ENCODE data around the gene SNUPN. TPM values are rescaled to one million over a fixed set of nuclear protein-coding genes. Genes with fewer than 3 reads are reported as not detected.
A peak's percentile ranks its signal among the peaks of the same experiment; 100 is the strongest.
"Not testable (repeated sequence)": the region's sequence is repeated elsewhere in the genome, so short reads cannot be mapped to it uniquely, and the experiment has no call there.

Gene SNUPN
- total RNA-seq, 1 donor from 2014 or later: 15.5 TPM

- Mint-ChIP-seq H3K4me1 (ENCODE audit: low read depth, unreplicated experiment) (peaks cover 5% of the 10 kb centered on the region), H3K9me3 (ENCODE audit: unreplicated experiment) (peaks cover 6% of the 10 kb centered on the region), H3K27ac (ENCODE audit: unreplicated experiment) (no peak overlapping the region), H3K36me3 (ENCODE audit: unreplicated experiment) (no peaks in the 10 kb centered on the region), H3K4me3 (ENCODE audit: unreplicated experiment) (no peak overlapping the region), H3K27me3 (ENCODE audit: unreplicated experiment) (peaks cover 2% of the 10 kb centered on the region)
- no peak for DNase-seq
- TF ChIP-seq, protein P1, sequence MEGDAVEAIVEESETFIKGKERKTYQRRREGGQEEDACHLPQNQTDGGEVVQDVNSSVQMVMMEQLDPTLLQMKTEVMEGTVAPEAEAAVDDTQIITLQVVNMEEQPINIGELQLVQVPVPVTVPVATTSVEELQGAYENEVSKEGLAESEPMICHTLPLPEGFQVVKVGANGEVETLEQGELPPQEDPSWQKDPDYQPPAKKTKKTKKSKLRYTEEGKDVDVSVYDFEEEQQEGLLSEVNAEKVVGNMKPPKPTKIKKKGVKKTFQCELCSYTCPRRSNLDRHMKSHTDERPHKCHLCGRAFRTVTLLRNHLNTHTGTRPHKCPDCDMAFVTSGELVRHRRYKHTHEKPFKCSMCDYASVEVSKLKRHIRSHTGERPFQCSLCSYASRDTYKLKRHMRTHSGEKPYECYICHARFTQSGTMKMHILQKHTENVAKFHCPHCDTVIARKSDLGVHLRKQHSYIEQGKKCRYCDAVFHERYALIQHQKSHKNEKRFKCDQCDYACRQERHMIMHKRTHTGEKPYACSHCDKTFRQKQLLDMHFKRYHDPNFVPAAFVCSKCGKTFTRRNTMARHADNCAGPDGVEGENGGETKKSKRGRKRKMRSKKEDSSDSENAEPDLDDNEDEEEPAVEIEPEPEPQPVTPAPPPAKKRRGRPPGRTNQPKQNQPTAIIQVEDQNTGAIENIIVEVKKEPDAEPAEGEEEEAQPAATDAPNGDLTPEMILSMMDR (IDR thresholded peaks at IDR 0.05; ENCODE audit: partially characterized antibody, unreplicated experiment): no peak
Observed at GRCh38 chr15:75583701-75584100, 41.8 kb downstream of the SNUPN start.

- H3K4me1 Mint-ChIP-seq (ENCODE audit: low read depth, unreplicated experiment); H3K27ac Mint-ChIP-seq (ENCODE audit: unreplicated experiment); H3K9me3 Mint-ChIP-seq (ENCODE audit: unreplicated experiment); H3K36me3 Mint-ChIP-seq (ENCODE audit: unreplicated experiment); H3K27me3 Mint-ChIP-seq (ENCODE audit: unreplicated experiment); H3K4me3 Mint-ChIP-seq (ENCODE audit: unreplicated experiment); DNase-seq: not testable (repeated sequence)
Observed at GRCh38 chr15:75582943-75583342, 42.6 kb downstream of the SNUPN start.

DNA sequence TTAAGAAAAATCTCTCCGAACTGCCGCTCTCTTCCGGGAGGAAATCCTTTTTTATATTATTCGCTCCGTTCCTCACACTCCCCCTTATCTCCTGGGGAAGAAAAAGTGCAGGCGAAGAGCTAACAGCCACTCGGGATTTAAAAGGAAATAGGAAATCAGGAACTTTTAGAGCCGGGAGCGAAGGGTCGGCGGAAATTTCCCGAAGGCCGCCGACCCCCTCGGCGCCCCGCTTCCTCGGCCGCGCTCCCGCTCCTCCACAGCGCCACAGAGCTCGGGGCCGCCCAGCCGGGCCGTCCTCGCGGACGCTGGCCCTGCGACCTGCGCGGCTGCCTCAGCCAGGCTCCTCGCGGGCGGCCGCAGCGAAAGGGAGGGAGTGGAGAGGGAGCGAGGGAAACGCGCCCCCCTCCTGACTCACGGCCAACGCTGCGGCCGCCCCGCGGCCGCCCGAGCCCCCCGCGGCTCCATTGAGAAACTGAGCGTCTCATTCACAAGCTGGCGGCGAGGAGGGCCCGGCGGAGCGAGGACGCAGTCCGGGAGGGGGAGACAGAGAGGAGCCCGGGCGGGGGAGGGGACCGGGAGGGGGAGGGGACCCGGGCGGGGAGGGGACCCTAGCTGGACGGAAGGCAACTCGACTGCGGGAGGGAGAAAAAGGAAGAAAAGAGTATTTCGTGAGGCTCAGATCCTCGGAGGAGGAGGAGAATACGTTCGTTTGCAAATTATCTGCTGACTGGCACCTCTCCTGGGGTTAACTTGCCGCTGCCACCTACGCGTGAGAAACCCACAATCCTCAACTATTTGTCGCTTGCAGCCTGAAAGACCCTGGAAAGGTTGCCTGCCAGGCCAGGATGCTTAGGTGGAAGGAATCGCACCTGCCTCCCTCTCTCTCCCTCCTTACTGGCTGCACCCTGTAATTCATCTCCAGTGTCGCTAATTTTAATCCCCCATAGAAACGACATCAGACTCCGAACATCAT is 46.3 kb downstream of the SNUPN start, which contains the start of gene PTPN9:
Gene PTPN9, minus strand, starts transcription at position 368 of the 973 bp plus-strand sequence. CDS start 539 bp downstream, outside the sequence.
- DNase-seq: peak; percentile 93

DNA sequence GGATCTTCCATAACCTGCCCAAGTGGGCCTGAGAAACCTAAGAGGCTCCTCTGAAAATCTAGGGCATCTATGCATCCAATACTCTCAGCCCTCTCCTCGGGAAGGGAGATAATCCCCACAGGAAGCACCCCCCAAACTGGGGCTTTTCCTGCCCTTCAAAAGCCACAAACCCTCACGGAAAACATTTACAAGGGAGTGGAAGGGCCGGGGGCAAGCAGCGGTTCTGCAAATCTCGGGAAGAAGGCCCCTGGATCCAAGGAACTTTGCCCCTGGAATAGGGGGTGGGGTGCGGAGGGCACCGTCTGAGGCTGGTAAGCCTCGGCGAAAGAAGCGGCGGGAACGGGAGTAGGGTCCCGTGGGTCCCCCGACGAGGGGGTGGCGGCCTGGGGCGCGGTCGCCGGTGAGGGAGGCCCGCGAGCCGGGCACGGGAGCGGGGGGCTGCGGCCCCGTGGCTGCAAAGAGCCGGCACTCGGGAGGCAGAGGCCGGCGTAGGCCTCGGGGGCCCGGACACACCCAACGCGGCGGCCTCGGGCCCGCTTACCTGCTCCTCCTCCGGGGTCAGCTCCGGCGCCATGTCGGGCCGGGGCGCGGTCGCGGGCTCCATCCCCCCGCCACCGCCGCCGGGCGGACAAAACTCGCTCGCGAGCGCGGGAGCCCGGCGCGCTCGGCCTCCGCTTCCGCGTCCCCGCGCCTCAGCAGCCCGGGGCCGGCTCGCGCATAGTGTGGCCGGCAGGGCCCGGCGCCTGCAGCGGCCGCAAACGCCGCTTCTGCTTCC is 47.2 kb downstream of the SNUPN start:
- Mint-ChIP-seq H3K4me3 (ENCODE audit: unreplicated experiment) (peak overlapping the region; percentile 99), H3K4me1 (ENCODE audit: low read depth, unreplicated experiment) (peaks cover 16% of the 10 kb centered on the region), H3K9me3 (ENCODE audit: unreplicated experiment) (peaks cover 17% of the 10 kb centered on the region), H3K36me3 (ENCODE audit: unreplicated experiment) (no peaks in the 10 kb centered on the region), H3K27me3 (ENCODE audit: unreplicated experiment) (peaks cover 13% of the 10 kb centered on the region), H3K27ac (ENCODE audit: unreplicated experiment) (peak overlapping the region; percentile 99)
- TF ChIP-seq, protein P1 (IDR thresholded peaks at IDR 0.05; ENCODE audit: partially characterized antibody, unreplicated experiment): no peak
- peak; percentile 43 for DNase-seq

More for the DNA sequence above, 46.3 kb downstream of the SNUPN start, which contains the start of gene PTPN9:
- Mint-ChIP-seq H3K9me3 (ENCODE audit: unreplicated experiment) (peaks cover 14% of the 10 kb centered on the region), H3K27ac (ENCODE audit: unreplicated experiment) (peak within 1 kb of the TSS; percentile 99), H3K27me3 (ENCODE audit: unreplicated experiment) (peaks cover 9% of the 10 kb centered on the region), H3K36me3 (ENCODE audit: unreplicated experiment) (no peaks in the 10 kb centered on the region), H3K4me1 (ENCODE audit: low read depth, unreplicated experiment) (peaks cover 7% of the 10 kb centered on the region), H3K4me3 (ENCODE audit: unreplicated experiment) (peak within 1 kb of the TSS; percentile 99)
- TF ChIP-seq, protein P1 (IDR thresholded peaks at IDR 0.05; ENCODE audit: partially characterized antibody, unreplicated experiment): no peak

DNA sequence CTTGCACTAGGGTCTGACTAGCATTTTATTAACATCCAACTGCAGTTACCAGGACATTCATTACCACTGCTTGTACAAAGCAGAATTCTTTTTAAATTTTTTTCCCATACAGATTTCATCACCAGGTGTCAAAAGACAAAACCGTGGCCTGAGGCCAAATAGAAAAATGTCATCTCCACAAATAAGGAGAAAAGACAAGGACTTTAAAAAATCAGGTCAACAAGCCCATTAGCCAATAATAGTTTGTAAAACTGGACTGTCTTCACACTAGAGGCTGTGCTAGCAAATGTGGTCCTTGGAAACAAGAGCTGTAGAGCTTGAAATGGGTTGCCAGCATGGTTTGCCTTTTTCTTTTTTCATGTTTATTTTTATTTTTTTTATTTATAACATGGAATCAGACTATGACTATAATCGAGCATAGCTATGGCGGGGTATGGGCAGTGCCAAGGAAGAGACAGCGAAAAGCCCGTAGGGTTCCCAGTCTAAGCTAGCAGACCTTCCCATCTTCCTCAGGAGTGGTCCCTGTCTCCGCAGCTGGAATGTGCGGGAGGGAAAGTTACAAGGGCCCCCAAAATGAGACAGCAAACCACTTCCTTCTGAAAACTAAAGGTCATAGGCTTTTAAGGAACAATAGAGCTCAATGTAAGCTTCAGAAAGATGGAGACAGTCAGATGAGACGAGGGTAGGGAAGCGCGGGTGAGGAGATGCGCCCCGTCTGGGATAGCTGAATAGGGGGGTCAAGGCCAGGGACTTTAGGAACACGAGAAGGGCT is 47.9 kb downstream of the SNUPN start:
- Mint-ChIP-seq H3K36me3 (ENCODE audit: unreplicated experiment) (no peaks in the 10 kb centered on the region), H3K4me3 (ENCODE audit: unreplicated experiment) (peak overlapping the region; percentile 99), H3K9me3 (ENCODE audit: unreplicated experiment) (peaks cover 17% of the 10 kb centered on the region), H3K27me3 (ENCODE audit: unreplicated experiment) (peaks cover 13% of the 10 kb centered on the region), H3K4me1 (ENCODE audit: low read depth, unreplicated experiment) (peaks cover 20% of the 10 kb centered on the region), H3K27ac (ENCODE audit: unreplicated experiment) (peak overlapping the region; percentile 99)
- TF ChIP-seq, protein P1 (IDR thresholded peaks at IDR 0.05; ENCODE audit: partially characterized antibody, unreplicated experiment): no peak
- no peak for DNase-seq
